Panc1 (cell line): ENCODE measurements around the gene PAX3. TPM values are rescaled to one million over a fixed set of nuclear protein-coding genes. Genes with fewer than 3 reads are reported as not detected.

ENCODE experiments used
- ATAC-seq: fragments of 200-7000 bp; cut with Tn5 transposase; 2 replicates; pipeline ENCODE4 v1.9.1; 2020; ENCODE audit warnings: mild to moderate bottlenecking, moderate library complexity
- BruUV-seq: library from RNA; stranded (reverse); fragments of 400-500 nt; replicated peaks from 2 replicates; lab custom pipeline; 2021; lab: Mats Ljungman, UMichigan
- CTCF ChIA-PET: fragments of 300-600 bp; sonication (Branson Sonifier 250); formaldehyde crosslinking; loops from one replicate; lab custom pipeline; 2022; ENCODE audit warnings: antibody characterized with exemption; lab: Charles Lee
- POLR2A ChIA-PET: fragments of 300-600 bp; sonication (Branson Sonifier 250); formaldehyde crosslinking; loops from one replicate; lab custom pipeline; 2022; ENCODE audit warnings: antibody characterized with exemption; lab: Charles Lee
- DNase-seq: peaks from one replicate; pipeline ENCODE4 v3.0.0-alpha.2; 2010; ENCODE audit warnings: low read depth, low spot score
- H3K27ac ChIP-seq: 2 replicates; pipeline ENCODE4 v1.5.1; 2011; ENCODE audit warnings: mild to moderate bottlenecking, low read length, inconsistent platforms
- H3K27me3 ChIP-seq: fragments of 200-500 bp; sonication (Bioruptor generic); 2 replicates; pipeline ENCODE4 v1.6.0; 2014; ENCODE audit warnings: low read length, inconsistent platforms; ENCODE audit not compliant: control insufficient read depth, insufficient read depth
- H3K36me3 ChIP-seq: fragments of 200-500 bp; sonication (Bioruptor generic); 2 replicates; pipeline ENCODE4 v1.5.1; 2014; ENCODE audit warnings: inconsistent platforms, mild to moderate bottlenecking, low read length, moderate library complexity; ENCODE audit not compliant: control insufficient read depth, insufficient read depth
- H3K4me1 ChIP-seq: 2 replicates; pipeline ENCODE4 v1.5.1; 2011; ENCODE audit warnings: inconsistent platforms, mild to moderate bottlenecking, low read length, moderate library complexity; ENCODE audit not compliant: control insufficient read depth, insufficient read depth
- H3K4me3 ChIP-seq, 2 experiments: 2 replicates each; pipeline ENCODE4 v1.5.1; 2011 to 2012; ENCODE audit warnings: low read depth in 2 of 2, low read length in 2 of 2, mild to moderate bottlenecking in 2 of 2, inconsistent platforms in 1 of 2, moderate library complexity in 1 of 2
- H3K9me3 ChIP-seq: fragments of 200-500 bp; sonication (Bioruptor generic); 2 replicates; pipeline ENCODE4 v1.5.1; 2014; ENCODE audit warnings: low read depth, mild to moderate bottlenecking, inconsistent platforms, low read length, moderate library complexity; ENCODE audit not compliant: control insufficient read depth, insufficient read depth
- POLR2AphosphoS5 ChIP-seq: IDR thresholded peaks from 2 replicates; pipeline ENCODE4 v1.6.1; 2012; ENCODE audit warnings: mild to moderate bottlenecking, low read depth, low read length, moderate library complexity
- SIN3A ChIP-seq: IDR thresholded peaks from 2 replicates; pipeline ENCODE4 v1.6.1; 2012; ENCODE audit warnings: low read depth, mild to moderate bottlenecking, low read length, moderate library complexity, borderline replicate concordance; ENCODE audit not compliant: insufficient read depth
- TCF7L2 ChIP-seq: IDR thresholded peaks from 2 replicates; pipeline ENCODE4 v1.6.1; 2011; ENCODE audit warnings: mild to moderate bottlenecking, low read depth, low read length, inconsistent platforms
- in situ Hi-C: cut with HindIII; loops from 2 replicates; pipeline ENCODE4 v1.10.0; 2016; ENCODE audit warnings: low sequenced_read_pairs, low pct_unique_long_range_greater_than_20kb
- intact Hi-C: fragments of 100-400 bp; cut with micrococcal nuclease; formaldehyde crosslinking; loops from one replicate; pipeline ENCODE4 v1.10.0; 2022; ENCODE audit not compliant: unreplicated experiment
- total RNA-seq: library from RNA; stranded (reverse); gene quantifications from one replicate; pipeline ENCODE4 v1.2.1, GENCODE V29; 2021; ENCODE audit not compliant: unreplicated experiment
- TF ChIP-seq, protein P1 (sequence below), 2 experiments: IDR thresholded peaks; 2 replicates each; pipeline ENCODE4 v1.6.1; 2011 to 2012; ENCODE audit warnings: low read depth in 2 of 2, control low read depth in 1 of 2, low read length in 1 of 2, mild to moderate bottlenecking in 1 of 2, moderate library complexity in 1 of 2; ENCODE audit not compliant: insufficient read depth in 1 of 2
- TF ChIP-seq, protein P2 (sequence below): fragments of 450-650 bp; IDR thresholded peaks from 2 replicates; pipeline ENCODE4 v1.5.1; 2017; ENCODE audit warnings: mild to moderate bottlenecking

PAX3 gene
- total RNA-seq, 1 experiment from 2014 or later: not detected

DNA sequence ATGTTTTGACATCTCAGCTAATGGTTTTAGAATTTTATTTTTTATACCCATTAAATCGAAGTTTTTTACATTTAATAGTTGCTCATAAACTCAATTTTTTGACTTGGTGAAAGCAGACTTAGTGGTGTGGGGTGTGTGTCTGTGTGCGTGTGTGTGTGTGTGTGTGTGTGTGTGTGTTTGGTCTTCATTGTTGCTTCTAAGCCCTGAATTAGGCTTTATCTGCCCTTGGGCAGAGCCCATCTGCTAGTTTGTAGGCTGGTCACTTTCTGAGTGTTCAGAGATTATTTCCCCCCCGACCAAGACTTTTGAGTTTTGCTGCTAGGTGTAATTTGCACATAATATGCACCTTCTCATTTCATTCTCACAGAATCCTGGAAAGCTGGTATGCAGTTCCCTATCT lies 14.3 kb downstream of the PAX3 start:
- no peak for DNase-seq
- Histone ChIP-seq H3K9me3 (no peaks in the 10 kb centered on the region), H3K36me3 (no peaks in the 10 kb centered on the region), H3K4me3 (no peak overlapping the region), H3K4me1 (no peaks in the 10 kb centered on the region), H3K27me3 (peaks cover 21% of the 10 kb centered on the region), H3K27ac (no peak overlapping the region)
- CTCF ChIA-PET: no interaction called here
- no TSS peak for BruUV-seq
- intact Hi-C loops: no loop called here
- POLR2A ChIA-PET: no interaction called here
- TF ChIP-seq, protein P1, sequence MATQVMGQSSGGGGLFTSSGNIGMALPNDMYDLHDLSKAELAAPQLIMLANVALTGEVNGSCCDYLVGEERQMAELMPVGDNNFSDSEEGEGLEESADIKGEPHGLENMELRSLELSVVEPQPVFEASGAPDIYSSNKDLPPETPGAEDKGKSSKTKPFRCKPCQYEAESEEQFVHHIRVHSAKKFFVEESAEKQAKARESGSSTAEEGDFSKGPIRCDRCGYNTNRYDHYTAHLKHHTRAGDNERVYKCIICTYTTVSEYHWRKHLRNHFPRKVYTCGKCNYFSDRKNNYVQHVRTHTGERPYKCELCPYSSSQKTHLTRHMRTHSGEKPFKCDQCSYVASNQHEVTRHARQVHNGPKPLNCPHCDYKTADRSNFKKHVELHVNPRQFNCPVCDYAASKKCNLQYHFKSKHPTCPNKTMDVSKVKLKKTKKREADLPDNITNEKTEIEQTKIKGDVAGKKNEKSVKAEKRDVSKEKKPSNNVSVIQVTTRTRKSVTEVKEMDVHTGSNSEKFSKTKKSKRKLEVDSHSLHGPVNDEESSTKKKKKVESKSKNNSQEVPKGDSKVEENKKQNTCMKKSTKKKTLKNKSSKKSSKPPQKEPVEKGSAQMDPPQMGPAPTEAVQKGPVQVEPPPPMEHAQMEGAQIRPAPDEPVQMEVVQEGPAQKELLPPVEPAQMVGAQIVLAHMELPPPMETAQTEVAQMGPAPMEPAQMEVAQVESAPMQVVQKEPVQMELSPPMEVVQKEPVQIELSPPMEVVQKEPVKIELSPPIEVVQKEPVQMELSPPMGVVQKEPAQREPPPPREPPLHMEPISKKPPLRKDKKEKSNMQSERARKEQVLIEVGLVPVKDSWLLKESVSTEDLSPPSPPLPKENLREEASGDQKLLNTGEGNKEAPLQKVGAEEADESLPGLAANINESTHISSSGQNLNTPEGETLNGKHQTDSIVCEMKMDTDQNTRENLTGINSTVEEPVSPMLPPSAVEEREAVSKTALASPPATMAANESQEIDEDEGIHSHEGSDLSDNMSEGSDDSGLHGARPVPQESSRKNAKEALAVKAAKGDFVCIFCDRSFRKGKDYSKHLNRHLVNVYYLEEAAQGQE (IDR thresholded peaks at IDR 0.05; ENCODE audit: insufficient read depth in 1 of 2, low read depth in 2 of 2, low read length in 1 of 2): no peak
- no peak for TF ChIP-seq TCF7L2
- no peak for TF ChIP-seq POLR2AphosphoS5
- TF ChIP-seq SIN3A: no peak
- TF ChIP-seq, protein P2, sequence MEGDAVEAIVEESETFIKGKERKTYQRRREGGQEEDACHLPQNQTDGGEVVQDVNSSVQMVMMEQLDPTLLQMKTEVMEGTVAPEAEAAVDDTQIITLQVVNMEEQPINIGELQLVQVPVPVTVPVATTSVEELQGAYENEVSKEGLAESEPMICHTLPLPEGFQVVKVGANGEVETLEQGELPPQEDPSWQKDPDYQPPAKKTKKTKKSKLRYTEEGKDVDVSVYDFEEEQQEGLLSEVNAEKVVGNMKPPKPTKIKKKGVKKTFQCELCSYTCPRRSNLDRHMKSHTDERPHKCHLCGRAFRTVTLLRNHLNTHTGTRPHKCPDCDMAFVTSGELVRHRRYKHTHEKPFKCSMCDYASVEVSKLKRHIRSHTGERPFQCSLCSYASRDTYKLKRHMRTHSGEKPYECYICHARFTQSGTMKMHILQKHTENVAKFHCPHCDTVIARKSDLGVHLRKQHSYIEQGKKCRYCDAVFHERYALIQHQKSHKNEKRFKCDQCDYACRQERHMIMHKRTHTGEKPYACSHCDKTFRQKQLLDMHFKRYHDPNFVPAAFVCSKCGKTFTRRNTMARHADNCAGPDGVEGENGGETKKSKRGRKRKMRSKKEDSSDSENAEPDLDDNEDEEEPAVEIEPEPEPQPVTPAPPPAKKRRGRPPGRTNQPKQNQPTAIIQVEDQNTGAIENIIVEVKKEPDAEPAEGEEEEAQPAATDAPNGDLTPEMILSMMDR: no peak
- ATAC-seq: no peak
- in situ Hi-C loops: no loop called here

- ATAC-seq (no peak), DNase-seq (no peak)
- intact Hi-C loops: no loop called here
- Histone ChIP-seq H3K36me3 (no peaks in the 10 kb centered on the region), H3K9me3 (no peaks in the 10 kb centered on the region), H3K4me3 (no peak overlapping the region), H3K27me3 (peaks cover 19% of the 10 kb centered on the region), H3K27ac (no peak overlapping the region), H3K4me1 (no peaks in the 10 kb centered on the region)
- TF ChIP-seq, protein P1 (IDR thresholded peaks at IDR 0.05; ENCODE audit: insufficient read depth in 1 of 2, low read depth in 2 of 2, low read length in 1 of 2): no peak
- no peak for TF ChIP-seq TCF7L2
- no peak for TF ChIP-seq POLR2AphosphoS5
- TF ChIP-seq, protein P2: no peak
- TF ChIP-seq SIN3A: no peak
- ChIA-PET CTCF (no interaction called here), POLR2A (no interaction called here)
- in situ Hi-C loops: no loop called here
- no TSS peak for BruUV-seq
These were observed 15.2 kb downstream of the PAX3 start for GRCh38 chr2:222283634-222284033.
